Activated naive CD4-positive, alpha-beta T cell treated with anti-CD3 and anti-CD28 coated beads, Interleukin-2, amount 50 U/mL, for 72 hours (primary cell): ENCODE data around the gene YWHAB. TPM values are rescaled to one million over a fixed set of nuclear protein-coding genes. Genes with fewer than 3 reads are reported as not detected.

Experiments
- ATAC-seq, 2 donors: fragments of 150-1000 bp; cut with Tn5 transposase; 2 replicates each; pipeline ENCODE4 v1.10.0; 2021; ENCODE audit warnings: mild to moderate bottlenecking in 2 of 2, moderate library complexity in 2 of 2
- DNase-seq, 2 donors: peaks; one replicate each; pipeline ENCODE4 v3.0.0; 2021 to 2022; ENCODE audit warnings: low spot score in 2 of 2
- H3K27ac Mint-ChIP-seq, 2 donors: one replicate each; pipeline ENCODE4 v1.8.0; 2022; ENCODE audit warnings: mild to moderate bottlenecking in 2 of 2, mixed read lengths in 2 of 2
- H3K36me3 Mint-ChIP-seq, 2 donors: one replicate each; pipeline ENCODE4 v1.8.0; 2022; ENCODE audit warnings: mixed read lengths in 2 of 2
- H3K9me3 Mint-ChIP-seq, 2 donors: one replicate each; pipeline ENCODE4 v1.8.0; 2022; ENCODE audit warnings: mixed read lengths in 2 of 2
- total RNA-seq, 2 donors: library from RNA; stranded (reverse); gene quantifications; one replicate each; pipeline ENCODE4 v1.2.3, GENCODE V29; 2022

The YWHAB gene
- total RNA-seq, 2 donors from 2014 or later, result 185 to 222 TPM

- no peaks in the 10 kb centered on the region for H3K9me3 Mint-ChIP-seq
- no peak for ATAC-seq
- H3K27ac Mint-ChIP-seq, result no peak overlapping the region
- H3K36me3 Mint-ChIP-seq, result peaks cover 48 to 57% of the 10 kb centered on the region in 2 donors
- DNase-seq, result no peak
Measured at GRCh38 chr20:44956410-44956809, 70.9 kb downstream of the YWHAB start.

Other genes with a start within 250 kb of the YWHAB start
- gene ADA, start 234.0 kb upstream of the YWHAB start, total RNA-seq, result 10 to 100 TPM; 33.4 to 54.9 TPM
- gene CCN5, start 170.3 kb upstream of the YWHAB start, total RNA-seq, result not detected
- under 1 TPM; 0.09 to 0.37 TPM for gene KCNK15, start 139.8 kb upstream of the YWHAB start, total RNA-seq
- under 1 TPM in 1 of 2 donors, not detected in 1; 0.18 TPM for gene RIMS4, start 75.2 kb upstream of the YWHAB start, total RNA-seq
- gene PABPC1L, start 24.4 kb downstream of the YWHAB start, total RNA-seq, result 10 to 100 TPM; 63.6 to 96.7 TPM
- gene TOMM34, start 74.7 kb downstream of the YWHAB start, total RNA-seq, result 10 to 100 TPM; 39.4 to 50.8 TPM
- gene STK4, start 80.8 kb downstream of the YWHAB start, total RNA-seq, result 100 to 1,000 TPM; 149 to 205 TPM
- gene KCNS1, start 215.4 kb downstream of the YWHAB start, total RNA-seq, result under 1 TPM in 1 of 2 donors, not detected in 1; 0.70 TPM
- not detected for gene WFDC5, start 229.5 kb downstream of the YWHAB start, total RNA-seq
- not detected for gene WFDC12, start 238.8 kb downstream of the YWHAB start, total RNA-seq